GM18505 (cell line): ENCODE results near the gene DELE1.

Experiments used
- ATAC-seq: cut with Tn5 transposase; IDR thresholded peaks from one replicate; pipeline ENCODE4 v1.9.1; 2021; ENCODE audit not compliant: unreplicated experiment
- POLR2A ChIP-seq: IDR thresholded peaks from 4 replicates; pipeline ENCODE4 v1.6.1; 2011; ENCODE audit warnings: borderline replicate concordance; ENCODE audit not compliant: insufficient read depth, insufficient read length; ENCODE audit errors: extremely low read depth

The DELE1 gene

DNA sequence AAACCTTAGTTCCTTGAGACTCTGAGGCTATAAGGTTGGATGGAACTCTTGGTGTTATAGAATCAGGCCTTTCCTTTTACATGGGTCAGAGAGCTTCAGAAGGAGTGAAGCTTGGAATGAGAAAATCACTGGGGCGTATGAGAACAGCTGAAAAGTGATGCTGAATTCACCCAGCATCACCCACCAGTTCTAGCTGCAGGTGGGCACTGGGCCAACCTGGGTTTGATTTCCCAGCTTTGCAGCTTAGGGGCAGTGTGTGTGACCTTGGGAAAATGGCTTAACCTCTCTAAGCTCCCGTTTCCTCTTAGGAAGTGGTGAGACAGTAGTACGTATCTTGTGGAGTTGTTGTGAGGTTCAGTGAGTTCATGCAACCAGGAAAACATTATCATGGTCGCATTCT is 23.6 kb downstream of the DELE1 start:
- no peak for ATAC-seq
- no peak for TF ChIP-seq POLR2A

GRCh38 chr5:141948812-141949211 is 25.1 kb downstream of the DELE1 start:
- ATAC-seq, result no peak
- no peak for TF ChIP-seq POLR2A

- no peak for TF ChIP-seq POLR2A
- no peak for ATAC-seq
These were observed 25.8 kb downstream of the DELE1 start for GRCh38 chr5:141949511-141949910.

- ATAC-seq, result no peak
These were observed 26.7 kb downstream of the DELE1 start for GRCh38 chr5:141950207-141951005.

DNA sequence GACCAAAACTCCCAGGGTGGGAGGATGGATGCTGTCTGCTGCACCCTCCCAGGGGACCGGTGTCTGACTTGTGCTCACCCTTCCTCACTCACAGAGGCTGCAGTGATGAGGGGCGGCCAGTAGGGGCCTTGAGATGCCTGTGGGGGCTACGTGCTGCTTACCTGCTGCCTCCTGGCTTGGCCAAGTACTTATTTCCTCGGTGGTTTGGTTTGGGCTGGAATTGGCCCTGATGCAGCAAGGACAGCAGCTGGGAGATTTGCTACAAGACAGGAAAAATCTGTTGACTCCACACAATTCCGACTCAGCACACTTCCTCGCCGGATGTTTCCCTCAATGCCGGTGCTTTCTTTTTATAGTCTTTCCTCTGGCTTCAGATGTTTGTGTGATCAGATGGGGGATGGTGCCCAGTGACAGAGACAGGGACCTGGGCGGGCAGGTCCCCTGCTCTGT is 27.7 kb downstream of the DELE1 start:
- TF ChIP-seq POLR2A, result no peak
- no peak for ATAC-seq

More at GRCh38 chr5:141950207-141951005, 26.7 kb downstream of the DELE1 start:
- TF ChIP-seq POLR2A, result no peak

DNA sequence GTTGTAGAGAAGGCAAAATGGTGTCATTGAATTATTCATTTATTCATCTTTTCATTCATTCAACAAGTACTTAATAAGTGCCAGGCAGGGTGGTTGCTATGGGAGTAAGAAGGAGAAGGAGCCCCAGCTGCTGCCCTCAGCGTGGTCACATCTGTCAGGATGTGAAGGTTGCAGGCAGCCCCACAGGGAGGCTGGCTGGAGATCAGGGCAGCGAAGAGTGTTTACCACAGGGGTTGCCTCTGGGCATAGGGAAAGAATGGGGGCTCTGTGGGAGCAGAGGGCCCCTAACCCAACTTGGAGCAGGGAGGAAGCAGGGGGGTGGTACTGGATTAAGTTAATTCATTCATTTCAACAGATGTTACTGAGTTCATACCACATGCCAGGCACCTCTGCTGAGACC is 28.3 kb downstream of the DELE1 start:
- no peak for TF ChIP-seq POLR2A
- ATAC-seq, result no peak

DNA sequence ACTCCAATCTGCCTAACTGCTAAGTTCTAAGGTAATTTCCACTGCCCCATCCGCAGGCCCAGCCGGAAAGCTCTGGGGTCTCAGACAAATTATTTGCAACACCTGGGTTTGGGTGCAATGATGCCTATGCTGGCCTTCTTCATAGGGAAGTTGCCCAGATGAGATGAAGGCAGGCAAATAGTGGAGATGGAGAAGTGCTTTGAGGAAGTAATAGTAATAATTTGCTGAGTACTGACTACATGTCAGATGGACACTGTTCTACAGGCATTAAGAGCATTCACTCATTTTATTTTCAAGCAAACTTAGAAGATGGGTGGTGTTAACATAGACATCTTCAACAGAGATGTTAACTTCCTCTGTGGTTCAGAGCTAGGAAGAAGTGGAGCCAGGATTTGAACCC is 30.5 kb downstream of the DELE1 start:
- no peak for TF ChIP-seq POLR2A
- ATAC-seq, result no peak

DNA sequence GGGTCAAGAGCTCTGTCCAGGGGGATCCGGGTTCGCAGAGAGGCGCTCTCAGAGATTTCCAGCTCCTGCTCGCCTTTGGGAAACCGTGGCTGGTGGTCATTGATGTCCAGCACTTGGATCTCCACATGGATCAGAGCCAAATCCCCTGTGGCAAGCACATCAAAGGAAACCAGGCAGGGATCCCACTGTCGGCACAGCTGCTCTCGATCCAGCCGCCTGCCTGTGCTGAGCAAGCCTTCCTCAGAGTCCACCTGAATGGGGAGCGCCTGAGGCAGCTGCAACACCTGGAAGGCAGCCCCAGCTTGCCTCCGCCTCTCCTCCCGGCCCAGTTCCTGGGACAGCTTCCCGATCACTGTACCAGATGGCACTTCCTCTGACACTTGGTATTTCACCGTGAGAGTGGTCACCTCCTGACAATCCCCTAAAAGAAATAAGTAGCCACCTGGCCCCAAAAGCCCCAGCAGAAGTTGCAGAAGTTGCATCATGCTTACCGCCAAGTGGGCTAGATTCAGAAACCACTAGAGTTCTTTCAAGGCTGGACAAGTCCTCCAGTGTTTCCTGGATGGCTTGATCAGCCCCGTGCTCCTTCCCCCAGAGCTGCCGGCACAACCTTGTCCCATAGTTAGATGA is 33.8 kb downstream of the DELE1 start:
- TF ChIP-seq POLR2A, result no peak
- no peak for ATAC-seq

GRCh38 chr5:141958113-141958512 is 34.4 kb downstream of the DELE1 start, which contains the start of gene PCDH12:
TSS of gene PCDH12 (minus strand) at chr5:141958202. CDS start at chr5:141957851, 351 bp downstream.
- no peak for TF ChIP-seq POLR2A
- ATAC-seq, result no peak

GRCh38 chr5:141958546-141959172 is 35.0 kb downstream of the DELE1 start:
- TF ChIP-seq POLR2A, result no peak
- ATAC-seq, result no peak

DNA sequence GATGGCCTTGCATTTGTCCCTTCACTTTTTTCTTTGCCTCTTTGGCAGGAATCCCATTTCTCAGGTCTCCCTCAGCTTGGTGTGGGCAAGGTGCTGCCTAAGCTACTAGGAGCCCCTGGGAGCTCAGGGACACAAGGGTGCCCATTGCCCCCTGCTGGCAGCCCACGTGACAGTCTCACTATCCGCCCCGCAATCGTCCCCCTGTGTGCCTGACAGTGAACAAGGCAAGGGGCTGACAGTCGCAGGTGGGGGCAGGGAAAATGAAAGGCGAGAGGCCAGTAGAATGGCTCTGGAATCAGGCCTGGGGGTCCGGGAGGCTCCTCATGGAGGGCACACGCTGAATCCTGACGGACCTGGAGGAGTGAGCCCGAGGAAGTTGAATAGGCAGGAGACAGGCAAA is 36.3 kb downstream of the DELE1 start:
- ATAC-seq, result no peak
- TF ChIP-seq POLR2A, result no peak

DNA sequence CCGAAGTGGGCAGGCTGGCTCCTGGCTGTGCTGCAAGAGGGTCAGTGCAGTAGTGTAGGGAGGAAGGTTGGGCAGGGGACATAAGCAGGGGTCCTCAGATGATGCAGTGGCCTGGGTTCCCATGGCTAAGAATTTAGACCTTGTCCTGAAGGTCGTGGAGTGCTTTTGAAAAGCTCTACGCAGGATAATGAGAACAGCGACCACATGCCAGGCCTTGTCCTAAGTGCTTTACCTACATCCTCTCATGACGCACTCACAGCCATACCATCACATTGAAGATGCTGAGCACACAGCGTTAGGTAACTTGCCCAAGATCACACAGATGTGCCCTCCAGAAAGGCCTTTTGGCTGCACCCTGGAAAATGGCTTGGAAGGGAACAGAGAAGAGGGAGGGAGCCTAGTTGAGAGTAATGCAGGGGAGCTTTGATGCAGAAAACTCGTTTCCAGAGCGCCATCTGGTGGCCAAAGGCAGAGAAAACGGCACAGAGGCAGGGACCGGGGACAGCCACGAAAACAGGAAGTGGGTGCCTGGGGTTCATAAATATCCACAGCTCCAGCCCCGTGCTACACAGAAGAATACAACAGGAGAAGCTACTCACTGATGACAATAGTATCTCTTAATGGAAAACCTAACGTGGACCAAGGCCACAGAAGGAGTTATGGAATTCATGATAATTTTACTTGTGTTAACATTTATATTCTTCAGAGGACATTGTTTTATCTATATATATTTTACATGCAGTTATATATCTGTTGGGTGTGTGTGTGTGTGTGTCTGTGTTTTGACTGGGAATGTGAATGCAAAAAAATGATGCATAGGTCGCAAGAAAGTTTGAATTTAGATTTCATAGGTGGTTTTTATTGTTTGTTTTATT is 37.0 kb downstream of the DELE1 start:
- ATAC-seq, result peak; percentile 91
- TF ChIP-seq POLR2A, result no peak

- ATAC-seq, result no peak
These were observed 37.8 kb downstream of the DELE1 start for GRCh38 chr5:141961466-141961865.

DNA sequence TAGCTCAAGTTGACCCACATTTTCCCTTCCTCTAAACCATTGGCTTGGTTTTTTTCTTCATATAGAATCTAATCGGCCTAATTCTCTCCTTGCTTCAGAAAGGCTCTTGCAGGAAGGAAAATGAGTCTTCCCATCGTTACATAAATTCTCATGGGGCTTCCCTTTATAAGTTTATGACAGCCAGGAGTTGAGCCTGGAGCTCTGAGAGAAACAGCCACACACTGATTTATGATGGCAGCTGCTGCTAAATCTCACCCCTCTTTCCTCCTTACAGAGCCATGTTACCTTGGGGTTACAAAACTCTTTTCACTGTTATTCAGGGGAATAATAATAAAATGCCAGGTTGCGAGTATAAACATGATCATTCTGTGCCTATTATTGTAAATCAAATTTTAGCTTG is 40.0 kb downstream of the DELE1 start:
- no peak for ATAC-seq
- TF ChIP-seq POLR2A, result no peak

More at GRCh38 chr5:141961466-141961865, 37.8 kb downstream of the DELE1 start:
- no peak for TF ChIP-seq POLR2A

GRCh38 chr5:141965071-141965470 is 41.4 kb downstream of the DELE1 start:
- no peak for ATAC-seq
- TF ChIP-seq POLR2A, result no peak
